HFF-Myc (cell line): ENCODE data around the gene CDH23.

Experiments
- DNase-seq: peaks from one replicate; pipeline ENCODE4 v3.0.0-alpha.2; 2011; ENCODE audit warnings: low read depth; ENCODE audit errors: extremely low read depth
- H3K4me3 ChIP-seq: replicated peaks from 2 replicates; pipeline ENCODE4 v1.5.1; 2011; ENCODE audit warnings: low read depth, mild to moderate bottlenecking, control low read depth, low read length
- CTCF ChIP-seq: IDR thresholded peaks from 2 replicates; pipeline ENCODE4 v1.5.1; 2012; ENCODE audit warnings: mild to moderate bottlenecking, low read depth, low read length, control low read depth; ENCODE audit errors: missing control alignments

The CDH23 gene

GRCh38 chr10:71763352-71764127 is 366.8 kb downstream of the CDH23 start:
- H3K4me3 ChIP-seq, result no peak overlapping the region
- DNase-seq, result no peak
- TF ChIP-seq CTCF, result no peak

GRCh38 chr10:71765176-71765904 is 368.6 kb downstream of the CDH23 start:
- no peak for TF ChIP-seq CTCF
- DNase-seq, result no peak
- no peak overlapping the region for H3K4me3 ChIP-seq

DNA sequence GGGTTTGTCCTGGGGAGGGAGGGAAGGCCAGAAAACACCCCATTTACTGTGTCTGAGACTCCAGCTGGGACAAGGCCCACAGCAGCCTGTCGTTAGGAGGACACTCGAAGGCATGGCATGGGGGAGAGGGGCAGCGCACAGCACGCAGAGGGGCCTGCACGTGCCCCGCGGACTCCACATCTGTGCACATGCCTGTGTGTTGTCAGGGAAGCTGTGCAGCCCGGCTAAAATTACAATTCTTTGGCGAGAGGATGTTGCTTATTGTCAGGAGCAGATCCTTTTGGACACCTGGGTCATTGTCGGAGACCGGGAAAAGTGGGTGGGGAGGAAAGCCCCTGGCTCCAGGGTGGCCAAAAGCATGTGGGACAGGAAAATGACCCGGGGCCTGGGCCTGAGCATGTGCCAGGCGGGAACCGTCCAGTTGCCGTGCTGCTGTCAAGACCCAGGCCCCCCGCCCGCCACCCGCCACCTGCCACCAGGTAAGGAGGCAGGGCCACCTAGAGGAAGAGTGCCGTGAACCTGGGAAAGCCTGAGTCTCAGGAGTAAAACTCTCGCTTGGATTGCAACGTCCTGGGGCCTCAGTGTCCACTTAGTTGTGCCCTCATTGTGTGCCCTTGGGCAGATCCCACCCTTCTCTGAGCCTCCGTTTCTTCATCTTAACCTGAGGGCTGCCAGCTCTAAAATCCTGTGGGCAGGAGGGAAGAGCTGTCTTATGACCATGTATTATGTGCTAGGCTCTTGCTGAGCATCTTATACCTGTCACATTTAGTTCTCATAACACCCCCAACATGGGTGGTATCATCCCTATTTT is 369.4 kb downstream of the CDH23 start:
- no peak for DNase-seq
- no peak overlapping the region for H3K4me3 ChIP-seq
- TF ChIP-seq CTCF, result no peak

DNA sequence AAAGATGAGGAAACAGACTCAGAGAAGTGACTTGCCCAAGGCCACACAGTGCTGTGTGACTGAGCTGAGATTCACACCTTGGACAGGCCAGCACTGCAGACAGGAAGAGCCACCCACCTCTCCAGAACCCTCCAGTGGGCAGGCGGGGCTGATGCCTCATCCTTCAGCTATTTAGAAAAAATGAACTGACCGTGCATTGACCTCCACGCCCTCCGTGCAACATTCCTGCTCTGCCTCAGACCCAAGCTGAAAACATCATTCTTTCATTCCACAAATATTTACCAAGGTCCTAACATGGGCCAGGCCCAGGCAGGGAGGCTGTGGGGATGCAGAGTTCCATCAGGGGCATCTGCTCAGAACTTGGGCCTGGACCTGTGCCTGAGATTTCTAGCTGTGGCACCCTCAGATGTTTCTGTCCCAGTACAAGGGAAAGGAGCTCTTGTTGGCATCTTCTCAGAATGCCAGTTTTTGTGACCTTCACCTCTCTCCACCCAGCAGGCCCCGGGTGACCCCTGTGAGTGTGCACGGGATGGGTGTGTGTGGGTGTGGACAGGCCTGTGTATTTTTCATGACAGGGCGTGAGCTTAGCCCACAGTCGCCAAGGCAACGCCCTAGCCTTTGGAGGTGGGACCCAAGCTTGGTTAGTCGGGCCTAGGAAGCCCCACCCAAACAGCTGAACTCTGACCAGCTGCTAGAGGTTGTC is 370.1 kb downstream of the CDH23 start:
- no peak for TF ChIP-seq CTCF
- peak; percentile 87 for DNase-seq
- H3K4me3 ChIP-seq, result no peak overlapping the region

DNA sequence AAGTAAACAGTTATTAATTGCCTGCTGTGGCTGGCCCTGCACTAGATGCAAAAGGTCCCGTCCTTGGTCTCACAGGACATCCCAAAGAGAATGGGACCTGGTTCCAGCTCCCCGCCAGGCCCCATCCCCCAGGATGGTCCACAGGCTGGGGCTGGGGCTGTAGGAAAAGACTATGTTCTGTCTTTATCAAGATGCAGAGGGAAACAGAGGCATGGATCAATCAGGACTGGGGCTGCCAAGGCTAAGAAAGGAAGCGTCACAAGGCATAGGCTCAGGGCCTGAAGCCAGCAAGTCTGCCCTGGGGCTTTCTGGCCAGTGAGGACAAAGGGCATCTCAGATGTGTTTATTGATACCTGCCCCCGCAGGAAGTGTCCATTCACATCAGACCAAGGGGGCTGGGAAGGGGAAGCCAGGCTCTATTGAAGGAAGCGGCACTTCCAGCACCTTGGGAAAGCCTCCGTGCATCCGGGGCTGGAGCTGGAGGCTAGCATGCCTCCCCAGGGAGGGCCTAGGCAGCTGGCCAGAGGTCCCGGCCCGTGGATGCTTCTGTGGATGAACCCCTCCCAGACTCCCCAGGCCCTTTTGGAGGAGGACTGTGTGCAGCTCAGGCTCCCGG is 370.8 kb downstream of the CDH23 start:
- TF ChIP-seq CTCF, result no peak
- DNase-seq, result no peak
- no peak overlapping the region for H3K4me3 ChIP-seq
